GM12874 (cell line): ENCODE data around the gene ANKRD28.
A peak's percentile ranks its signal among the peaks of the same experiment; 100 is the strongest.

Source experiments
- TF ChIP-seq, protein P1 (sequence below): IDR thresholded peaks from 2 replicates; pipeline ENCODE4 v1.5.1; 2011; ENCODE audit warnings: low read depth, mild to moderate bottlenecking, control low read depth, low read length, moderate library complexity; ENCODE audit not compliant: insufficient read depth

Gene ANKRD28

DNA sequence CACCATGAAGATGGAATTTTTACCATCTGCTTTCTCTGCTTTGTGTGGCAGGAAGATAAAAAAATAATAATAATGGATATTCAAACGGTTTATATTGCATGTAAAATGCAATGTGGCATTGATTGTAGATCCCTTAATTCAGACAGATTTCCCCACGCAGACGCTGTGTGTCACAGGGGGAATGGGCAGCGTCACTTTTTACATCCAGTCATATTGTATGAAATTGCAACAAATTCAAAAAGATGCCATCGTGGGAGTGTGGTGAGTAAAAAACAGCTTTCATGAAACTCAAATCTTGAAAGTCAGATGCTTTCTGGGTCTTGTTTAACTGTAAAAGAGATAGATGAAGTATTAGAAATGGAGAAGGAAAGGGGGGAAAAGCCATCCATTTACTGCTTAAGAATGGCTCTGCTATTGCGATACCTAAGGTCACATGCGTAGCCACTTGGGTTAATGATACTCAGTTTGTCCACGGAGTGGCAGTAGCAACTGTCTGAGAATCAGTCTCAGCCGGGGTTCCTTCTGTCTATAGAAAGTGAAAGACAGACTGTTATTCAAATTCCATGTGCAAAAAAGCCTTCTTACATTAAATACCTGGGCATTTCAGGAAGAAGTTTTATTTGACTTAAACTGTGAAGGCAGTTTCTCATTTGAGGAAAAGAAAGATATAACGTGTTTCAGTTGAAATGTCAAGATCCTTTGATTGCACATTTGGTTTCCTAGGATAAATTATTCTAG lies 167.8 kb downstream of the ANKRD28 start:
- TF ChIP-seq, protein P1, sequence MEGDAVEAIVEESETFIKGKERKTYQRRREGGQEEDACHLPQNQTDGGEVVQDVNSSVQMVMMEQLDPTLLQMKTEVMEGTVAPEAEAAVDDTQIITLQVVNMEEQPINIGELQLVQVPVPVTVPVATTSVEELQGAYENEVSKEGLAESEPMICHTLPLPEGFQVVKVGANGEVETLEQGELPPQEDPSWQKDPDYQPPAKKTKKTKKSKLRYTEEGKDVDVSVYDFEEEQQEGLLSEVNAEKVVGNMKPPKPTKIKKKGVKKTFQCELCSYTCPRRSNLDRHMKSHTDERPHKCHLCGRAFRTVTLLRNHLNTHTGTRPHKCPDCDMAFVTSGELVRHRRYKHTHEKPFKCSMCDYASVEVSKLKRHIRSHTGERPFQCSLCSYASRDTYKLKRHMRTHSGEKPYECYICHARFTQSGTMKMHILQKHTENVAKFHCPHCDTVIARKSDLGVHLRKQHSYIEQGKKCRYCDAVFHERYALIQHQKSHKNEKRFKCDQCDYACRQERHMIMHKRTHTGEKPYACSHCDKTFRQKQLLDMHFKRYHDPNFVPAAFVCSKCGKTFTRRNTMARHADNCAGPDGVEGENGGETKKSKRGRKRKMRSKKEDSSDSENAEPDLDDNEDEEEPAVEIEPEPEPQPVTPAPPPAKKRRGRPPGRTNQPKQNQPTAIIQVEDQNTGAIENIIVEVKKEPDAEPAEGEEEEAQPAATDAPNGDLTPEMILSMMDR = peak; percentile 55

- TF ChIP-seq, protein P1 = no peak
Observed at GRCh38 chr3:15628967-15629366, 168.8 kb downstream of the ANKRD28 start.

DNA sequence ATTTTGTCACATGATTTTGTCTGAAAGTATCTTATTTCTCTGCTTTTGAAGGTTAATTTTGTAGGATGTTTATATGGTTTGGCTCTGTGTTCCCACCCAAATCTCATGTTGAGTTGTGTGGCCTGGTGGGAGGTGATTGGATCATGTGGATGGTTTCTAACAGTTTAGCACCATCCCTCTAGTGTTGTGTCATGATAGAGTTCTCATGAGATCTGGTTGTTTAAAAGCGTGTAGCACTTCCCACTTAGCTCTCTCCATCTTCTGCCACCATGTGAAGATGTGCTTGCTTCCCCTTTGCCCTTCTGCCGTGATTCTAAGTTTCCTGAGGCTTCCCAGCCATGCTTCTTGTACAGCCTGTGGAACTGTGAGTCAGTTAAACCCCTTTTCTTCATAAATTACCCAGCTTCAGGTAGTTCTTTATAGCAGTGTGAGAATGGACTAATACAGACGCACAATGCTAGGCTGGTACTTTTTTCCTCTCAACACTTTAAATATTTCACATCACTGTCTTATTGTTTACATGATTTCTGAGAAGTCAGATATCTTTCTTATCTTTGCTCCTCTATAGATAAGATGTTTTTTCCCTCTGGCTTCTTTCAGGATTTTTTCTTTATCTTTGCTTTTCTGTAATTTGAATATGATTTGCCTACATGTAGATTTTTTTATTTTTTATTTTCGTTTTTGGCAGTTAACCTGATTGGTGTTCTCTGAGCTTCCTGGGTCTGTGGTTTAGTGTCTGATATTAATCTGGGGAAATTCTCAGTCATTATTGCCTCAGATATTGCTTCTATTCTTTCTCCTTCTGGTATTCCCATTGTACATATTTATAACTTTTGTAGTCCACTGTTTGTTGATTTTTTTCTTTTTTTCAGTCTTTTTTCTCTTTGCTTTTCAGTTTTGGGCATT lies 174.0 kb downstream of the ANKRD28 start:
- TF ChIP-seq, protein P1 = no peak
